HG03521 (cell line): Measurements from ENCODE around the gene HTR5A.
"Not testable (repeated sequence)": the region's sequence is repeated elsewhere in the genome, so short reads cannot be mapped to it uniquely, and the experiment has no call there.

Experiments
- ATAC-seq: cut with Tn5 transposase; IDR thresholded peaks from one replicate; pipeline ENCODE4 v1.9.1; 2021; ENCODE audit warnings: mild to moderate bottlenecking, moderate library complexity; ENCODE audit not compliant: unreplicated experiment

Gene HTR5A

GRCh38 chr7:155069992-155070751 lies at the start of gene HTR5A:
Gene HTR5A (plus strand): TSS chr7:155070324. CDS start chr7:155070900, 576 bp downstream.
- ATAC-seq: peak; percentile 99

DNA sequence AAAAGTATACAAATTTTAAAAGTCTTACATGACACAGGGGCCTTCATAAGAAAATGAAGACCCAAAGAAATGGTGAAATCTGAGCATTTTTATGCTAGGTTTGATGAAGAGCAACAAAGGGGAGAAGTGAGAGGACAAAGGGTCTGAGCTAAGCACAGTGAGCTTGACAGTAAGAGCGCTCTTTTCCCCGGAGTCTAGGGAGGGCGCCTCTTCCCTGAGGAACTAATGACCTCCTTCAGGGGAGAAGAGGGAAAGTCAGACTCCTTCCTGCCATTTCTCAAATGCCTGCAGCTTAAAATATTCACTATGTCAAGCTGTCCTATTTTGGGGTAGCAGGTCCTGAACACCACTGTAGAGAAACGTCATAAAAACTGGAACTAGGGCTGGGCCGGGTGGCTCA lies 49.1 kb upstream of the HTR5A start:
- no peak for ATAC-seq

DNA sequence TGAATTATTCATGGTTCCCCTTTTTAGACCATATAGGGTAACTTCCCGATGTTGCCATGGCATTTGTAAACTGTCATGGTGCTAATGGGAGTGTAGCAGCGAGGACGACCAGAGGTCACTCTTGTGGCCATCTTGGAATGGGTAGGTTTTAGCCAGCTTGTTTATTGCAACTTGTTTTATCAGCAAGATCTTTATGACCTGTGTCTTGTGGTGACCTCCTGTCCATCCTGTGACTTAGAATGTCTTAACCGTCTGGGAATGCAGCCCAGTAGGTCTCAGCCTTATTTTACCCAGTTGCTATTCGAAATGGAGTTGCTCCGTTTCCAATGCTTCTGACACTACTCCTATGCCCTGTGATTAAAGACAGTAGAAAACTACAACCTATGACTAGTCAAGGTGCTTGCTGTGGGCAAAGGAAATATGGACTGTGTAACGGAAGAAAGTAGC lies 48.4 kb upstream of the HTR5A start:
- ATAC-seq: no peak

DNA sequence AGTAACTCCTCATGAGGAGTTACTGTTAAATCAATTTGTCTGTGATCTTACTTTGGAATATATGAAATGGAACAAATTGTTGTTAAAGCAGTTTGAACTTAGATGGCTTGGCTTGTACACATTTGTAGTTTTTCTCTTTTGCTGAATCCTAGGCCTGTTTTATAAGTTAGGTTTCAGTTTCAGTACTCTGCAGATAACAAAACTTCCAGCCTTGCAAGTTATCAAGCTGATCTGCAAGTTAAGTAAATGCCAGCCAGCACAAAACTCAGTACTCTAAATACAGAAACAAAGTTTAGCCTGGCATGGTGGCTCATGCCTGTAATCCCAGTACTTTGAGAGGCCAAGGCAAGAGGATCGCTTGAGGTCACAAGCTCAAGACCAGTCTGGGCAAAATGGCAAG lies 42.2 kb upstream of the HTR5A start:
- no peak for ATAC-seq

- no peak for ATAC-seq
These were observed 37.1 kb upstream of the HTR5A start for GRCh38 chr7:155032978-155033377.

GRCh38 chr7:155034495-155034894 lies 35.6 kb upstream of the HTR5A start:
- ATAC-seq: not testable (repeated sequence)

DNA sequence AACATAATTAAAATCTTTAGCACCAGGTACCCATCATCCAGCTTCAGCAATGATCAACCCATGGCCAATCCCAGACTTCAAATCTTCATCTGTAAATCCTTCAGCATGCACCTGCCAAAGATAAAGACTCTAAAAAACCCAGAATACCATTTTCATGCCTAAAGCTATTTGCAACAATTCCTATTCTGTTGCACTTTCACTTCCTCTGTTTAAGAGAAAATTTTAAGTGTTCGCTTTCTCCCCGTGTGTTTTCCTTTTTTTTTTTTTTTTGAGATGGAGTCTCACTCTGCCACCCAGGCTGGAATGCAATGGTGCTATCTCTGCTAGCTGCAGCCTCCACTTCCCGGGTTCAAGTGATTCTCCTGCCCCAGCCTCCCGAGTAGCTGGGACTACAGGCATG lies 31.8 kb upstream of the HTR5A start:
- no peak for ATAC-seq

DNA sequence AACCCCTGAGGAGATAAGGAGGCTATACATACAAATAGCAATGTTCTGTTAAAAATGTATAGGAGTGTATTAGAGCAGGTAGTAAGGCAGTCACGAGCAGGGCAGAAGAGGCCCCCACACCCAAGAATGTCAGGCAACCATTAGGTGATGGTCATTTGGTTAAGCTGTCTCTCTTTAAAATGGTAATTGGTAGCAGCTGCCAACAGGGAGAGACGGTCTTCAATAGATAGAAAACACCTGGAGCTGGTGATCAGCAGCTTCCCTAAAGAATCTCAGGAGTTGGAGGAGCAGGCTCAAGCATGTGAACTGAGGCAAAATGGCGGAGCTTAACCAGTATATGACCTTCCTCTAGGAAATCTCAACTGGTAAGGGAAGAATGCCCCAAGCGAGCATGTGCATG lies 26.4 kb upstream of the HTR5A start:
- no peak for ATAC-seq

DNA sequence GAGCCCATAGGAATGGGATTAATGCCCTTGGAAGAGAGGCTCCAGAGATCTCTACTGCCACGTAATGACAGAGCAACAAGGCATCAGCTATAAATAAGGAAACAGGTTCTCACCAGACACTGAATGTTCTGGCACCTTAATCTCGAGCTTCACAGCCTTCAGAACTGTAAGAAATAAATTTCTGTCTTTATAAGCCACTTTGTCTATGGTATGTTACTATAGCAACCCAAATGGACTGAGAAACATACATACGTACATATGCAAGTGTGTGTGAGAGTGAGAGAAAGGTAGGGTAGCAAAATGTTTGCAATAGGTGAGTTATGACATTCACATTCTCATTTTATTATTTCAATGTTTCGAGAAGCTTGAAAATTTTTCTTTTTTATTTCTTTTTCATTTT lies 22.1 kb upstream of the HTR5A start:
- no peak for ATAC-seq

GRCh38 chr7:155051355-155051754 lies 18.8 kb upstream of the HTR5A start:
- no peak for ATAC-seq

DNA sequence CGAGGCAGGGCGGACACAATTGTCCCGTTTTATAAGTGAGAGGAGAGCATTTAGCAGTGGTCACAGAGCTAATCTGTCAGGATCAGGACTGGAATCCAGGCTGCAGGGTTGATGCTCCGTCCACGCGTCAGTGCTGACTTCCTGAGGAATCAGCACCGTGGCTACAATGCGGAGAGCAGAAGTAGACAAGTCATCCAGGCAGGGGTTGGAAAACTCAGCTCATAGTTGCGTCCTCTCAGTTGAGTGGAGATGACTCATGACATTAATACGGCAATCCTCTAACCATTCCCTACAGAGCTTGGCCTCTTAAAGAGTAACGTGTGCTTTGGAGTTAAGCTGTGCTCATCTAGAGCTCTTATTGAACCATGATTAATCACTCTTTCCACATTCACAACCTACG lies 17.1 kb upstream of the HTR5A start:
- ATAC-seq: no peak

GRCh38 chr7:155054761-155055160 lies 15.4 kb upstream of the HTR5A start:
- ATAC-seq: no peak

- no peak for ATAC-seq
These were observed 13.0 kb upstream of the HTR5A start for GRCh38 chr7:155057076-155057475.

DNA sequence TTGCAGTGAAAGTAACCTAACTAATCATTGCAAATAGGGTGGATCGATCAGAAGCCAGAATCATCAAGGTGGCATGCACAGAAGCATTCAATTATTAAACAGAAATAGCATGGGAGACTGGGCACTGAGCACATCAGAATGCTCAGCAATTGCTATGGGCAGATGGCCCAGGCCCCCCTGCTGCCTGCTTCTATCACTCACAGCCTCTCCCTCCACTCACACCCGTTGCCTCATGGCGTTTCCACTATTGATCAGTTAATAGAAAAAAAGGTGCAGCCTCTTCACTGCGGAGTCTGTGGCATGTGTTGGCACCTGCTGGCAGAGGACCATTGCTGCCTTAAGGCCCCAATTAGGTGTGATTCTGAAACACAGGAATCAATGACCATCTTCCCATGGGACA lies 11.2 kb upstream of the HTR5A start:
- no peak for ATAC-seq

GRCh38 chr7:155059703-155060102 lies 10.4 kb upstream of the HTR5A start:
- no peak for ATAC-seq

DNA sequence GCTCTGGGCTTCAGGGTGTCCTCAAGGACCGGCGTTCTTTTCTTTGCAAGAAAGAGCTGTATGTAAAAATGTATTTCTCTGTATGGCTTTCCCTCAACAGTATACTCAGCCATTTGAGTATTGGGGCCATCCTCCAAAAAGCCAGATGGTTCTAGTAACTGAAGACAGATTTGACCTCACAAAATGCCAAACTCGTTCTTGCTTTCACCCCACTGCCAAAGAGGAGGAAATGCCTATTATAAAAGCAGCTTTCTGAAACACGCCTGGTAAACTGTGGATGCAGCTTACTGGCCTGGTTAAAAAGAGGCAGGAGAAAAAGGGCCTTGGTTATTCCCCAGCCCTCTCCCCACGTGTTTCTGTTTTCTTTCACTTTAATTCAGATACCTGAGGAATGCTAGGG lies 7.7 kb upstream of the HTR5A start:
- no peak for ATAC-seq

GRCh38 chr7:155064186-155064585 lies 5.9 kb upstream of the HTR5A start:
- ATAC-seq: no peak

GRCh38 chr7:155066417-155066950 lies 3.6 kb upstream of the HTR5A start:
- ATAC-seq: no peak

GRCh38 chr7:155071121-155071651 lies 1.1 kb downstream of the HTR5A start:
- no peak for ATAC-seq

DNA sequence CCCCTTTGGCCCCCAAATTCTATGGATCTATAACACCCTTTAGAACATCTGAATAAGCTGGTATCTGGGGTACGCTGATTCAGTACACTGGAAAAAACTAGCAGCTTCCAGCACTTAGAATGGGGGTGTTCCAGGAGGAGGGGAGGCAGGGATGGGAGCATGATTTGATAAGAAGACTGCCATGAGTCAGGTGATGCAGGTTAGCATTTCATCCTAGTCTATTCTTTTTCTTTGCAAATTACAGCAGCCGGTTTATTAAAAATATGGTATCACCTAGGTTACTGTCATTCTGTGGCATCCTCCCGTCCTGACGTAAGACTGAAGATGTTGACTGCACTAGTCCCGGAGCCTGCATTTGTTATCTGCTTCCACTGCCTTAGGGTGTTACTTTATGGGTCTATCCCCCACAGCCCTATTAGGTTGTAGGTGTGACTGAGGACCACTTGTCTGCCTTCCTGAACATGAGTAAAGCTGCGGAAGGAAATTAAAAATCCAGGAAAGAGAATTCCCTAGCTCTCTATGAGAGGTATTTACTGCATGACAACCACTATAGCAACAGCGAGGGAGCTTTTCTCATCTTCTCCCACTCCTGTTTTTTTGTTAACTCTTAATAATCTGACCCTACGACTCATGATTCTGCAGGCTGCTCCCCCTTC lies 1.9 kb downstream of the HTR5A start:
- no peak for ATAC-seq

DNA sequence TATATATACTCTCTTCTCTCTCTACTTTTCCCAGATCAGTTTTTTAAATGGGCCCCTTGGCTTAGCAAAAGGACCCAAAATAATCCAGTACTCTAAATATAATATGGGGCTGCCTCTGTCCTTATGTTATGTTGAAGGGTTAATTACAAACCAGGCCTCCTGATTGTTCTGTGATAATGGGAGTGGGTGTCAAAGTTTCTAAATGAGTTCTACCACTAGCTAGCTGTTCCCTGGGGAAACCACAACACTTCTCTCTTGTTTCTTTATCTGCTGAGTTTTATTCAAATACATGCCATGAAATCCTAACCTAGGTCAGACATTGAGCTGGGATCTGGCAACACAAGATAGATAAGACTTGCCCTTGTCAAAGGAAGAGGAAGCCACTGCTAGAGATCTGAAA lies 3.8 kb downstream of the HTR5A start:
- ATAC-seq: no peak

DNA sequence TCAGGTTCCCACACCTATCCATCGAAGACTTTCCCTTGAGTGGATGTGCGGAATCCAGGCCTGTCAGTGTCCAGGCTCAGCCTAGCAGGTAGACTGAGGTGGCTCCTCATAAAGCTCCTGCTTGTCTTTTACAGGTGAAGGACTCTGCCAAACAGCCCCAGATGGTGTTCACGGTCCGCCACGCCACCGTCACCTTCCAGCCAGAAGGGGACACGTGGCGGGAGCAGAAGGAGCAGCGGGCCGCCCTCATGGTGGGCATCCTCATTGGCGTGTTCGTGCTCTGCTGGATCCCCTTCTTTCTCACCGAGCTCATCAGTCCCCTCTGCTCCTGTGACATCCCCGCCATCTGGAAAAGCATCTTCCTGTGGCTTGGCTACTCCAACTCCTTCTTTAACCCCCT lies 13.9 kb downstream of the HTR5A start:
- no peak for ATAC-seq
